ENCODE measurements around the gene LRRK1.

GRCh38 chr15:100900136-100900794 lies 18.9 kb upstream of the LRRK1 start:
- TF ChIP-seq EP300 (IDR thresholded peaks at IDR 0.05; ENCODE audit: low read depth in 2 of 2, low read length in 2 of 2) (no peak), EP300 (CRISPR knock-in tag; IDR thresholded peaks at IDR 0.05; ENCODE audit: borderline replicate concordance) (no peak), ZNF274 (CRISPR knock-in tag; IDR thresholded peaks at IDR 0.05) (no peak), DPF2 (CRISPR knock-in tag; IDR thresholded peaks at IDR 0.05; ENCODE audit: borderline replicate concordance, low read depth) (no peak), POGK (CRISPR knock-in tag; conservative IDR thresholded peaks at IDR 0.05) (no peak), HMG20B (CRISPR knock-in tag; conservative IDR thresholded peaks at IDR 0.05) (no peak), USF2 (IDR thresholded peaks at IDR 0.05; ENCODE audit: low read depth, low read length) (no peak), USF2 (CRISPR knock-in tag; IDR thresholded peaks at IDR 0.05; ENCODE audit: borderline replicate concordance) (no peak), JUN (CRISPR knock-in tag; IDR thresholded peaks at IDR 0.05) (no peak)
